HG03378 (cell line): Measurements from ENCODE around the gene PIK3R6.
"Not testable (repeated sequence)": the region's sequence is repeated elsewhere in the genome, so short reads cannot be mapped to it uniquely, and the experiment has no call there.

Experiments
- ATAC-seq: cut with Tn5 transposase; IDR thresholded peaks from one replicate; pipeline ENCODE4 v1.9.1; 2021; ENCODE audit warnings: mild to moderate bottlenecking, moderate library complexity; ENCODE audit not compliant: unreplicated experiment

The PIK3R6 gene

GRCh38 chr17:8856869-8857575 lies 10.5 kb downstream of the PIK3R6 start:
- ATAC-seq = no peak

GRCh38 chr17:8856205-8856603 lies 11.3 kb downstream of the PIK3R6 start:
- ATAC-seq = not testable (repeated sequence)

- ATAC-seq = peak; percentile 44
These were observed 11.8 kb downstream of the PIK3R6 start for GRCh38 chr17:8855477-8856204.

- ATAC-seq = no peak
These were observed 15.9 kb downstream of the PIK3R6 start for GRCh38 chr17:8851600-8851999.

- no peak for ATAC-seq
These were observed 18.0 kb downstream of the PIK3R6 start for GRCh38 chr17:8849311-8850041.

GRCh38 chr17:8847891-8848290 lies 19.6 kb downstream of the PIK3R6 start:
- ATAC-seq = no peak

GRCh38 chr17:8846768-8847211 lies 20.7 kb downstream of the PIK3R6 start:
- ATAC-seq = no peak

- ATAC-seq = no peak
These were observed 22.9 kb downstream of the PIK3R6 start for GRCh38 chr17:8844229-8845218.

GRCh38 chr17:8843344-8843743 lies 24.1 kb downstream of the PIK3R6 start:
- no peak for ATAC-seq

- no peak for ATAC-seq
These were observed 25.6 kb downstream of the PIK3R6 start for GRCh38 chr17:8841844-8842243.

- ATAC-seq = no peak
These were observed 28.0 kb downstream of the PIK3R6 start for GRCh38 chr17:8839410-8839935.

- no peak for ATAC-seq
These were observed 28.9 kb downstream of the PIK3R6 start for GRCh38 chr17:8838551-8839095.

GRCh38 chr17:8837563-8838075 lies 29.9 kb downstream of the PIK3R6 start:
- no peak for ATAC-seq

- no peak for ATAC-seq
These were observed 30.5 kb downstream of the PIK3R6 start for GRCh38 chr17:8836821-8837562.

GRCh38 chr17:8835631-8836364 lies 31.7 kb downstream of the PIK3R6 start:
- ATAC-seq = no peak

GRCh38 chr17:8835106-8835505 lies 32.4 kb downstream of the PIK3R6 start:
- ATAC-seq = no peak

- no peak for ATAC-seq
These were observed 34.6 kb downstream of the PIK3R6 start for GRCh38 chr17:8832711-8833352.
